GM18508 (cell line): ENCODE measurements around the gene USP24.
"Not testable (repeated sequence)": the region's sequence is repeated elsewhere in the genome, so short reads cannot be mapped to it uniquely, and the experiment has no call there.

Source experiments
- ATAC-seq: cut with Tn5 transposase; IDR thresholded peaks from one replicate; pipeline ENCODE4 v1.9.1; 2021; ENCODE audit warnings: moderate number of reproducible peaks; ENCODE audit not compliant: insufficient read depth, unreplicated experiment

USP24 gene

DNA sequence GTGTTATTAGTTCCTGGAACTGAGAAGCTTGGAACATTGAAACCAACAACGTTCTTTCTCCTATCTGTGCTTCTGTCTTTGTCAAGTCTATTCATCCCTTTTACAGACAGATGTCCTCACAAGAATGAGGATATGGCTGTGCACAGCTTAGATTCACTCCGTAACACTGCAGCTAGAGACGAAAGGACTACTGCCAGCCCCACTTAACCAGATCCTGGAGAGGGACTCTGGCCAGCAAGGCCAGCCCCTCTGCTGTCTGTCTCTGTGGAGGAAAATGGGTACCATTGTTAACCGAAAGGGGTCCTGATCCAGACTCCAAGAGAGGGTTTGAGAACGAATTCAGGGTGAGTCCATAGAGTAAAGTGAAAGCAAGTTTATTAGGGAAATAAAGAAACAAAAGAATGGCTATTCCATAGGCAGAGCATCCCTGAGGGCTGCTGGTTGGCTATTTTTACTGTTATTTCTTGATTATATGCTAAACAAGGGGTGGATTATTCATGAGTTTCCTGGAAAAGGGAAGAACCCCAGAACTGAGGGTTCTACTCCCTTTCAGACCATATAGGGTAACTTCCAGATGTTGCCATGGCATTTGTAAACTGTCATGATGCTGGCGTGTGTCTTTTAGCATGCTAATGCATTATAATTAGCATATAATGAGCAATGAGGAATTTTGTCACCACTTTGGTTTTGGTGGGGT, 17.4 kb upstream of the USP24 start:
- ATAC-seq = no peak

GRCh38 chr1:55231745-55232144, 16.6 kb upstream of the USP24 start:
- ATAC-seq = no peak

DNA sequence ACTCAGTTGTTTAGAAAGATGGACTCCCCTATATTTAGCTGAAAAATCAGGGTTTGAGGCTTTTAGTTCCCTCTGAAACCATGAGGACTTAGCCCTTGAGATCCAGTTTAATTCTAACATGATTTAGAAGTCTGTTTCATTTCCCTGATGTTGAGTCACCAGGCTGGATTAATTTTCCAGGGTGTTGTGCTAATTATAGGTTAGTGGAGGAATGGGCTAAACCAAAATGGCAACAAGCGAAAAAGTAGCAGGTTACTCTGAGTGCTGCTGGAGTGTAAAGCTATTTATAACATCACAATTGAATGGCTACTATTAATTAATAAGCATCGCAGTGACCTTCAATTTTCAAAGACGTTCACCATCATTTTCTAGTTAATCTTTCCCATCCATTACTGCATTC, 15.5 kb upstream of the USP24 start:
- no peak for ATAC-seq

DNA sequence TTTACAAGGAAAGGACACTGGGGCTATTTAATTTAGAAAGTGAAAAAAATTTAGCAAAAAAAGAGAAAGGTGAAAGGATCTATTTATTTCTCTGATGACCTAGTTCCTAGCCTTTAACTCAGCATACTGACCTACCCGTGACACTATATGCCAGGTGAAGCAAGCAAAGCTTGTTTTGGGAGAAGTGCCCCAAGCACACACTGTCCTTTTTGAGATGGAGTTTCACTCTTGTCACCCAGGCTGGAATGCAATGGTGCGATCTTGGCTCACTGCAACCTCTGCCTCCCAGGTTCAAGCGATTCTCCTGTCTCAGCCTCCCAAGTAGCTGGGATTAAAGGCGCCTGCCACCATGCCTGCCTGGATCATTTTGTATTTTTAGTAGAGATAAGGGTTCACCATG, 14.6 kb upstream of the USP24 start:
- not testable (repeated sequence) for ATAC-seq

DNA sequence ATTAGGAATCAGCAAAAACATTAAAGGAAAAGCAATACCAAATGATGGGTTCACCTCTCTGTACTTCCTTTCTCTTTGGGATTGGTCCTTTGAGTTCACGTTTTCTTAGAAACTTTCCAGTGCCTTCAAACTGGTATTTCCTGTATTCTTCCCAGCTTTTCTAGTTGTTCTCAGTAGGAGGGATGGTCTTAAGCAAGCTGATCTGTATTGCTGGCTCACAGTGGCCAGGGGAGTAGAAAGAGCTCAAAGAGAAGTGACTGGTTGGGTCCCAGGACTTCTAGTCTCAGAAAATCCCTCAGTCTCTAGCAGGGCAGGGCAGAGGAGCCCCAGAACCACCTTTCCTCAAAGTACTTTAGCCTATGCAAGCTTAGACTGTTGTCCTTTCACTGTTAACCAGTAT, 10.1 kb upstream of the USP24 start:
- no peak for ATAC-seq

DNA sequence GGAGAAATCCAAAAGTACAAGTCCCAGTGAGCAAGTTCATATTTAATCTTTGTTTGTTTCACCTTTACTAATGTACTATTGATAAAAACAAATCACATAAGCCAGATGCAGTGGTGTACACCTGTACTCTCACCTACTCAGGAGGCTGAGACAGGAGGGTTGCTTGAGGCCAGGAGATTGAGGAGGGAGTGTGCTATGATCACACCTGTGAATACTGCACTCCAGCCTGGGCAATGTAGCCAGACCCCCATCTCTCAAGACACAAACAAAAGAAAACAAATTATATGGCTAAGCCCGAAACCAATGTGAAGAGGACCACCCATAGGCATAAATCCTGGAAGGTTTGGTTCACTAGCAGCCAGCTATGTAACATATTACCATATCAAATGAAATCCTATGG, 9.6 kb upstream of the USP24 start:
- no peak for ATAC-seq

DNA sequence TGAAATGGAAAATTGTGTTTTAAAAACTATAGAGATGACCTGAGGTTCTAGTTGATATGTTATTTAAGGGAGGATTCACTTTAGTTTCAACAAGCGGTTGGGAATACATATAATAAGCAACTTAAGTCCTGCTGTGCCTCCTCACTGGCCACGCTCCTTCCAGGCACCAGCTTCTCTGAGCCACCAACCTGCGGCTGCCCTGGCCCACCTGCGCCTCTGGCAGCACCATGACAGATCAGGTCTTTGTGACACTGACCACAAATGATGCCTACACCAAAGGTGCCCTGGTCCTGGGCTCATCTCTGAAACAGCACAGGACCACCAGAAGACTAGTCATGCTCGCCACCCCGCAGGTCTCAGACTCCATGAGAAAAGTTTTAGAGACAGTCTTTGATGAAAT, 7.0 kb upstream of the USP24 start:
- no peak for ATAC-seq

GRCh38 chr1:55217226-55217986, 2.2 kb upstream of the USP24 start:
- no peak for ATAC-seq

- ATAC-seq = no peak
Observed at GRCh38 chr1:55216096-55216495, 932 bp upstream of the USP24 start.

DNA sequence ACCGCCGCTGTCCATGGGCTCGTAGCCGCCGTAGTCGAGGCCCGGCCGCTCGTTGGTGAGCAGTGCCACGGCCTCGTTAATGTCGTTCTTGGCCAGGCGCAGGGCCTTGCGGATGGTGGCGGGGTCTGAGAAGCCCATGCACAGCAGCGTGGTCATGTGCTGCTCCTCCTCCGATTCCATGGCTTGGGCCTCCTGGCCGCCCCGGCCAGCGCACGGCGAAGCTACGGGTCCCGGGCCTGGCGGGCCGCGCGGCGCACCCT, 300 bp downstream of the USP24 start:
- ATAC-seq = no peak

DNA sequence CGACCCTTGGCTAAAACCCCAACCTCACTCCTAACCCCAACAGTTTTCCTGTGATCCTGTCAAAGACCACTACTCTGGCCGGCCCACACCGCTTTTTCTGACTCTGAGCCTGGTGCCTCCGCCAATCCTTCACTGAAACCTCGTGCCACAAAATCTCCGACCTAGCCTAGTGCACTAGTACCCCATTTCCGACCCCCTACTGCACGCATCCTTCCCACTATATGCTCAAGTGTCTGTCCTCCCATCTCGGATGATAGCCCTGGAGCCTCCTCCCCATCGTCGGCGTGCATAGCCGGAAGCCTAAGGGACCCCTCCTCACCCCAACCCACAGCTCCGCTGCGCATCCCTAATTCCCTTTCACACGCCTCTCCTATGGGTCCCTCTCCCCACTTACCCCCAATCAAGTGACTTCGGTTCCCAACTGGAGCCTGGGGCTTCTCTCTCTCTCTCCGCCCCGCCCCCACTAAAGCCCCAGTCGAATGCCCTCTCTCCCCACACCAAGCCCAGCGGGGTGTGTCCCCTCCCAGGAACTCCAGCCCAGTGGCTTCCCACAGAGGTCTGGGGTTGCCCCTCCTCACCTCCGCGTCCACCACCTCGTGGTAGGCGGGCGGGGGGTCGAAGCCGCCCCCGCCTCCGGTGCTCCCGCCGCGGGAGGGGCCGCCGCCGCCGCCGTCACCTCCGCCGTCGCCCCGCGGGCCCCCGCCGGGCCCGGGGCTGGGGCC, 791 bp downstream of the USP24 start:
- no peak for ATAC-seq

DNA sequence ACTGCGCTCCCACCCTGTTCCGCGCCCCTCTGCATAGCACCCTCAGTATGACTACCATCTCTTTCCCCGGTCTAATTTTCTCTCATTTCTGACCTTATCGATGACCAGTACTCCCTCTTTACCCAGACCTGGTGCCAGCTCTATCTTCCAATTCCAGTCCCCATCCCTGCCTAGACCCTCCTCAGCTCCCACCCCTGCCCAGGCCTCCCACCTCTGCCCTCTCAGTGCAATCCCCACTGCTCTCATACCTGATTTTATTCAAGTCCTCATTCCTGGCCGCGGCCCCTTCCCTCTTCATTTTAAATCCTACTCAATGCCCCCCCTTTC, 1.3 kb downstream of the USP24 start:
- ATAC-seq = no peak

DNA sequence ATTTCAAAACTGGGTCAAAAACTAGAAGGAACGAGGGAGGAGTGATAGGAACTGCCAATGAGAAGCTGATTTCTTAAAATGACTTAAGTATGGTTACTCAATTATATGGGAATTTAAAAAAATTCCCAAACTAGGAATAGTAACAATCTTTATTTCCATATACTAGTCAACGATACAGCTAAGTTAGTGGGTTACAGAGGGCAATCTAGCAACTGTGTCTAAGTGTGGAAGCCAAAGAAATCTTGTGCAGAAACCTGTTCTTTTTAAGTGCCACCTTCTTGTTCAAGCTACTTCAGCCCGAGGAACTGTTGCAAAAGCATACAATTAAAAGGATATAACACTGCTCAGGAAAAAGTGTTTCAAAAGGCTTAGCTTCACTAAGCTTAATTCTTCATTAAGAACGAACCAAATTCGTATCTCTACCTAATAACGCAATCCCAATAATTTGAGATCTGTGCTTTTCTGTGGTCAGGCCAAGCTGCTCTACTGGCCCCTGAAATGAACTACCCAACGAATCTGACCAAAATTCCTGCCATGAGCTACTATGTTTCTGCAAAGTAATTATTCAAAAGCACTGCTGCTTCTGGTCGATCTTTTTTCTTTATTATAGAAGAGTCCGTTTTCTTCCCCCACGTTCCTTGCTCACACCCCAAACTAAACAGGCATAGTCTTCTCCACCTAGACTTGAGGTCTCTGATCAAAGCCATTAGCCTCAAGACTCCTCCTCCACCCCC, 1.8 kb downstream of the USP24 start:
- ATAC-seq = no peak

GRCh38 chr1:55212349-55213150, 2.6 kb downstream of the USP24 start:
- no peak for ATAC-seq

DNA sequence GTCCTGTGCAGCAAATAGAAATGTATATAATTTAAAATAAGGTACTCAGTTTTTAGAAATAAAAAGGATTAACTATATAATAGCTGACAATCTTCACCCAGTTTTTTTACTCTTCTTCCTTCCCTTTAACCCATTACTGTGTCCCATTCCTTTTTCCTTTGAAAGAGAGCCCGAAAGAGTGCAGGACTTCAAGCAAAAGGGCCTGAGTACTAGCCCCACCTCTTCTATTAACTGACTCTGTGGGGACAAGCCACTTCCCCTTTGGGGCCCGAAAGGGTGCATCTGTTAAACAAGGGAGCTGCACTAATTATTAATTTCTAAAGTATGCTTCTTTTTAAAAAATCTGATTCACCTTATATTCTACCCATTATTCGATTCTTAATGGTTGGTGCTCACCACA, 3.3 kb downstream of the USP24 start:
- ATAC-seq = no peak

GRCh38 chr1:55210990-55211801, 4.0 kb downstream of the USP24 start:
- no peak for ATAC-seq

DNA sequence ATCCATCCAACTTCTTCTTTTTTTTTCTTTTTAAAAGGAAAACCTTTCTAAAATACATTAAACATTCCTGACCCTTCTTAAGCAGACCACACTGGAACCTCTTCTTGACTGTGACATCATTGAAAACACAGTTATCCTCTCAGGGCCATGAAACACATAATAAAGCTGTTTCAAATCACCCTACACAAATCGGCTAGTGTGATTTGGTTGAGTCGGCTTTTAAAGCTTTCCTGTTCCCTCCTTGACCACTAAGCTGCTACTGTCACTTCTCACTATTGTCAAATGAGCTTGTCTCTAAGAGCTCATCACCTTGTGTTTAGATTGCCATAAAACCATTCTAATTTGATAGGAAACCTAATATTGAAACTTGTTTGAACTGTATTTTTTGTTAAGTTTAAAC, 5.9 kb downstream of the USP24 start:
- ATAC-seq = no peak

DNA sequence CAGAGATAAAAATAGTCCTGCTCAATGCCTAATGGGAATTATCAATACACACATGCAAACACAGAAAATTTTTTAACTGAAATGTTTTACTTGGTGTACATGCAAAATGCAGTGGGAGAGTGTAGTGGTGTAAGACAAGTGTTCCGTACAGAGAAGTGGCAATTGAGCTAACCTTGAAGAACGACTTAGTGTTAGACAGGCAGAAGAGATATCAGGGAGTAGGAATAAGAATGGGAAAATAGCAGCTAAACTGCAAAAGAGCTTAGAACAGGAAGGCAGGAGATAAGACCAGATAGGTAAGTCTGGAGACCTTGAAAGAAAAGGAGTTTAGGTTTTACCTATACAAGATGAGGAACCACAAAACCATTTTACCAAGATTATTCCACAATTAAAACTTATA, 9.0 kb downstream of the USP24 start:
- ATAC-seq = no peak

DNA sequence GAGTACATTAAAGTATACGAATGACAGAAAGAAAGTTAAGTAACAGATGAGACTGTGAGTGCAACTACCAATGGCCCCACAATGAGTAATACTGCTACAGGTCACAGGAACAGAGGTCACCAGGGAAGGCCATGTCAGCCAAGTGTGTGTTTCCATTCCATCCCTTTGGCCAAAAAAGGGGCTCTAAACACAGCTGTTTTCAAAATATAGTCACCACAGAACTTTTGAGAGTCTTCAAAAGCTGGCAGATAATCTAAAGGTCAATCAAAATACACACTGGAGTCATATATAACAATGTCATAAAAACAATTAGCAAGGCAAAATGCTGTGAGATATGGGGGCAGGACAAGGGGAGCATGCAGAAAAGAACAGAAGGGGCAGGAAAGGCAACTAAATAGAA, 10.2 kb downstream of the USP24 start:
- peak; percentile 77 for ATAC-seq

DNA sequence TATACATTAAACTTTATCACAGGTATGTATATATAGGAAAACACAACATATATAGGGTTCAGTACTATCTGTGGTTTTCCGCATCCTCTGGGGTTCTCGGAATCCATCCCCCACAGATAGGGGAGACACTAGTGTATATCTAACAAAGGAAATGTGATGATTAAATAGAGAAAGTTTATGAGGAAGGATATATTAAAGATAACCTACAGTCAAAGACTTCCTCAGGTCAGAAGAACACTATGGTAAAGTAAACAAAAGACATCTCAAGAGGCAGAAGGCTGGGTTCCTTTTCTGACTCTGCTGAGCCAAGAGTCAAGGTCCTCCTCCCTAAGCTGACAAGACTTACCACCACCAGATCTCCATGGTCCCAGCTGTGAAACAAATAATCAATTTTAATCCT, 12.1 kb downstream of the USP24 start:
- no peak for ATAC-seq
